HepG2 (cell line): Measurements from ENCODE around the gene PGK2. TPM values are rescaled to one million over a fixed set of nuclear protein-coding genes. Genes with fewer than 3 reads are reported as not detected.

Experiments
- ASH2L ChIP-seq: fragments of 300-600, 200-600 bp; sonication (generic); IDR thresholded peaks from 2 replicates; pipeline ENCODE4 v1.7.0; 2017; ENCODE audit warnings: low read depth, mild to moderate bottlenecking, moderate library complexity, mixed read lengths, low read length; ENCODE audit not compliant: insufficient read length
- BCL6 ChIP-seq: IDR thresholded peaks from 2 replicates; pipeline ENCODE4 v1.6.1; 2016; ENCODE audit warnings: missing genetic modification reagents, missing compliant biosample characterization
- ELF3 ChIP-seq: IDR thresholded peaks from 2 replicates; pipeline ENCODE4 v1.6.1; 2016; ENCODE audit warnings: missing genetic modification reagents, missing compliant biosample characterization
- EZH2 ChIP-seq: conservative IDR thresholded peaks from 2 replicates; pipeline ENCODE4 v1.6.1; 2012; ENCODE audit warnings: mild to moderate bottlenecking, low read depth, low read length, moderate library complexity
- NR3C1 ChIP-seq: sonication (generic); formaldehyde crosslinking; IDR thresholded peaks from 2 replicates; pipeline ENCODE4 v1.4.0; 2020; ENCODE audit warnings: missing genetic modification reagents
- PAXIP1 ChIP-seq: sonication (generic); formaldehyde crosslinking; conservative IDR thresholded peaks from 2 replicates; pipeline ENCODE4 v1.4.0; 2020; ENCODE audit warnings: mild to moderate bottlenecking, missing genetic modification reagents, moderate library complexity
- SOX5 ChIP-seq: IDR thresholded peaks from 2 replicates; pipeline ENCODE4 v1.6.1; 2016; ENCODE audit warnings: borderline replicate concordance
- TP53 ChIP-seq: sonication (generic); formaldehyde crosslinking; conservative IDR thresholded peaks from 2 replicates; pipeline ENCODE4 v1.4.0; 2020; ENCODE audit warnings: missing genetic modification reagents
- ZBTB40 ChIP-seq, 2 experiments: fragments of 450-650 bp in 1 of 2; sonication (generic) in 1 of 2; formaldehyde crosslinking in 1 of 2; IDR thresholded peaks; 2 replicates each; pipeline versions ENCODE4 v1.6.1 to v1.8.0; 2016 to 2022; ENCODE audit warnings: antibody characterized with exemption in 1 of 2, mild to moderate bottlenecking in 1 of 2, missing genetic modification reagents in 1 of 2
- ZNF577 ChIP-seq: sonication (generic); formaldehyde crosslinking; IDR thresholded peaks from 2 replicates; pipeline ENCODE4 v1.4.0; 2020; ENCODE audit warnings: mild to moderate bottlenecking, low read depth, missing genetic modification reagents, borderline replicate concordance
- ZNF7 ChIP-seq: IDR thresholded peaks from 2 replicates; pipeline ENCODE4 v1.6.1; 2016; ENCODE audit warnings: missing biosample characterization, missing genetic modification reagents
- ZNF710 ChIP-seq: sonication (generic); formaldehyde crosslinking; IDR thresholded peaks from 2 replicates; pipeline ENCODE4 v1.5.0; 2020; ENCODE audit warnings: mild to moderate bottlenecking, missing genetic modification reagents, borderline replicate concordance
- polyA plus RNA-seq, 8 experiments: library from polyadenylated mRNA; depleted of rRNA in 3 of 8; stranded (reverse) in 7 of 8; unstranded in 1 of 8; fragments of >200 nt; fragmentation: Illumina TruSeq in 4 of 8; extraction: Trizol in 4 of 8; gene quantifications; 2 replicates each; pipeline versions ENCODE4 v1.2.1 to v1.2.3, GENCODE V29; 2011 to 2016; ENCODE audit warnings: low read depth in 4 of 8, missing spikeins in 1 of 8, mixed read lengths in 1 of 8; ENCODE audit not compliant: insufficient read depth in 1 of 8
- total RNA-seq, 5 experiments: library from RNA; depleted of rRNA; stranded (reverse); fragments of >200 nt; fragmentation: Illumina TruSeq; extraction: Trizol; gene quantifications; 2 replicates each; pipeline ENCODE4 v1.2.3, GENCODE V29; 2016; ENCODE audit warnings: low read depth in 1 of 5
- TF ChIP-seq, protein P1 (sequence below): sonication (generic); formaldehyde crosslinking; IDR thresholded peaks from 2 replicates; pipeline ENCODE4 v1.5.0; 2020; ENCODE audit warnings: mild to moderate bottlenecking, low read depth, missing genetic modification reagents, borderline replicate concordance

The PGK2 gene
- total and polyA plus RNA-seq, 2 of the 13 experiments (the other 11 are each of a cell fraction or from before 2014, with no cell fraction given) = not detected

DNA sequence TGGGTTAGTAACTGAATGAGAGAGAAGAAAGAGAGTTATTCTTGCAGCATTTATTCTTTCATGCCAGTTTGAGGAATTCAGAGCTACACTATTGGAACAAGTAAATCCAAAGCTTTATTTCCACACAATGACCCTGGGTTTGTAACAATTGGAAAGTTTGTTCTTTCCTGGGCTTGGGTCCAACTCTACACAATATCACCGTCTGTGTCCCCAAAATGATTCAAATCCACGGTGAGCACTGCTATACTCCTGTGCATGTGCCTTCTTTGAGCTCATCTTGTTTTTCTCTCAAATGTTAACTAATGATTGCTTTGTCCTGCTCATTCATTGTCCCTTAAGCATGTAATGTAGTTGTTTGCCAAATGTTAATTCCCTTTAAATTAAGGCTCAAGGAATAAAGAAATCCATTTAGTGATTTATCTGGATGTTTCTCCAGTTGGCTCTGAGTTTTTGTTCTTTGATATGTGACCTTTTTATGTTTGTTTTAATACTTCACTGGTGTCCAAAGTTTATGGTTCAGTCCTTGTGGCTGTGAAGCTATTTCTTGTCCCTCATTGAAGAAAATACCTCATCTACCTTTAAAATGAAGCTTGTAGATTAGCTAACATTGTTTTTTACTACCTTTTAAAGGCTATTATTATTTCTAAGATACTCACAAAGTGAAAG, 22.4 kb downstream of the PGK2 start (continued):
- TF ChIP-seq TP53 (CRISPR knock-in tag) (no peak), ZNF7 (CRISPR knock-in tag) (no peak), ZBTB40 (IDR thresholded peaks at IDR 0.05) (peak; percentile 42), ZBTB40 (CRISPR knock-in tag; IDR thresholded peaks at IDR 0.05) (no peak), EZH2 (no peak), BCL6 (no peak), NR3C1 (CRISPR knock-in tag) (no peak), ELF3 (CRISPR knock-in tag) (no peak), ASH2L (peak; percentile 58), PAXIP1 (no peak; the same call in 1 of the 2 replicates), ZNF710 (CRISPR knock-in tag) (no peak), SOX5 (CRISPR knock-in tag) (peak; percentile 78), ZNF577 (CRISPR knock-in tag) (no peak)
- TF ChIP-seq, protein P1, sequence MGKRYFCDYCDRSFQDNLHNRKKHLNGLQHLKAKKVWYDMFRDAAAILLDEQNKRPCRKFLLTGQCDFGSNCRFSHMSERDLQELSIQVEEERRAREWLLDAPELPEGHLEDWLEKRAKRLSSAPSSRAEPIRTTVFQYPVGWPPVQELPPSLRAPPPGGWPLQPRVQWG (CRISPR knock-in tag) = no peak
